Activated naive CD8-positive, alpha-beta T cell treated with anti-CD3 and anti-CD28 coated beads for 36 hours (primary cell): Measurements from ENCODE around the gene SYNPO. TPM values are rescaled to one million over a fixed set of nuclear protein-coding genes. Genes with fewer than 3 reads are reported as not detected.

ENCODE experiments used
- DNase-seq: peaks from one replicate; pipeline ENCODE4 v3.0.0; 2021
- H3K27ac Mint-ChIP-seq: one replicate; pipeline ENCODE4 v1.8.0; 2022; ENCODE audit warnings: mild to moderate bottlenecking, moderate library complexity, mixed read lengths
- H3K27me3 Mint-ChIP-seq: one replicate; pipeline ENCODE4 v1.8.0; 2022; ENCODE audit warnings: mild to moderate bottlenecking, mixed read lengths
- H3K36me3 Mint-ChIP-seq: one replicate; pipeline ENCODE4 v1.8.0; 2021; ENCODE audit warnings: mild to moderate bottlenecking, mixed read lengths
- H3K4me1 Mint-ChIP-seq: one replicate; pipeline ENCODE4 v1.8.0; 2021; ENCODE audit warnings: mixed read lengths
- H3K4me3 Mint-ChIP-seq: one replicate; pipeline ENCODE4 v1.8.0; 2022; ENCODE audit warnings: mild to moderate bottlenecking, moderate library complexity, mixed read lengths
- H3K9me3 Mint-ChIP-seq: one replicate; pipeline ENCODE4 v1.8.0; 2022; ENCODE audit warnings: mixed read lengths
- total RNA-seq, 2 experiments: library from RNA; stranded (reverse); gene quantifications; one replicate each; pipeline ENCODE4 v1.2.3, GENCODE V29; 2021

SYNPO gene
- total RNA-seq, 2 experiments from 2014 or later, result 0.39 to 0.76 TPM

GRCh38 chr5:150616024-150616470 lies 24.4 kb upstream of the SYNPO start:
- Mint-ChIP-seq H3K27ac (no peak overlapping the region), H3K4me3 (no peak overlapping the region), H3K36me3 (no peaks in the 10 kb centered on the region), H3K27me3 (no peaks in the 10 kb centered on the region), H3K9me3 (no peaks in the 10 kb centered on the region), H3K4me1 (no peaks in the 10 kb centered on the region)
- DNase-seq, result no peak

- no peaks in the 10 kb centered on the region for H3K4me1 Mint-ChIP-seq
- H3K36me3 Mint-ChIP-seq, result no peaks in the 10 kb centered on the region
- no peaks in the 10 kb centered on the region for H3K27me3 Mint-ChIP-seq
- DNase-seq, result no peak
- H3K9me3 Mint-ChIP-seq, result no peaks in the 10 kb centered on the region
- no peak overlapping the region for H3K27ac Mint-ChIP-seq
- H3K4me3 Mint-ChIP-seq, result no peak overlapping the region
Observed at GRCh38 chr5:150616506-150616905, 24.0 kb upstream of the SYNPO start.

- no peaks in the 10 kb centered on the region for H3K36me3 Mint-ChIP-seq
- H3K4me1 Mint-ChIP-seq, result peaks cover 5% of the 10 kb centered on the region
- DNase-seq, result no peak
- H3K9me3 Mint-ChIP-seq, result no peaks in the 10 kb centered on the region
- H3K27ac Mint-ChIP-seq, result no peak overlapping the region
- no peak overlapping the region for H3K4me3 Mint-ChIP-seq
- H3K27me3 Mint-ChIP-seq, result no peaks in the 10 kb centered on the region
Observed at GRCh38 chr5:150618163-150618562, 22.3 kb upstream of the SYNPO start.

DNA sequence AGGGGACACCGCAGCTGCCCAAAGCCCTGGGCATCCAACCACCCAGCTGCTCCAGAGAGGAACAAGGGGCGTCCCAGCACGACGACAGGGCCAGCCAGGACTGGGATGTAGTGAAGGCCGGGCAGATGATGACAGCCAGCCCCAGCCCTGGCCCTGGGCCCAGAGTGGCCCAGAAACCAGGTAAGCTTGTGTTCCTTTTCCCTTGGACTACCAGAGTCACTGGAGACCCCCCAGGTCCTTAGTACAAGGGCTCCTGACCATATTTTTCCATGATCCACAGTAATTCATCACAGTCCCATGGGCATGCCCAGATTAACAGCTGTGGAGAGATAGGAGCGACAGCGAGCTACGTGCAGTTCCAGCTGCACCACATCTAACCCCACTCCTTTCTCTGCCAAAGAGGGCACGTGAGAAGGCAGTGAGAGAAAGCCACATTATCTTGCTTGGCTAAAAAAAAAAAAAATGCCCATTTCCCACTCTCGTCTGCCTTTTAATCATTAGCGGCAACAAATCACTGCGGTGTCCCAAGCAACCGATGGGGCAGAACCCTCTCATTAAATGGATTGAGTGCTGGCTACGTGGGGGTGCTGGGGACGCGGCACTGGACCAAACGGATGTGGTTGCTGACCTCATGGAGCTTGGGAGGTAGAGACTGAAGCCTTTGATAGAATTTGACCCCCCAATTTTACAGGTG lies 21.7 kb upstream of the SYNPO start:
- Mint-ChIP-seq H3K4me1 (peaks cover 11% of the 10 kb centered on the region), H3K27me3 (no peaks in the 10 kb centered on the region), H3K36me3 (no peaks in the 10 kb centered on the region), H3K4me3 (no peak overlapping the region), H3K9me3 (no peaks in the 10 kb centered on the region), H3K27ac (no peak overlapping the region)
- DNase-seq, result no peak

DNA sequence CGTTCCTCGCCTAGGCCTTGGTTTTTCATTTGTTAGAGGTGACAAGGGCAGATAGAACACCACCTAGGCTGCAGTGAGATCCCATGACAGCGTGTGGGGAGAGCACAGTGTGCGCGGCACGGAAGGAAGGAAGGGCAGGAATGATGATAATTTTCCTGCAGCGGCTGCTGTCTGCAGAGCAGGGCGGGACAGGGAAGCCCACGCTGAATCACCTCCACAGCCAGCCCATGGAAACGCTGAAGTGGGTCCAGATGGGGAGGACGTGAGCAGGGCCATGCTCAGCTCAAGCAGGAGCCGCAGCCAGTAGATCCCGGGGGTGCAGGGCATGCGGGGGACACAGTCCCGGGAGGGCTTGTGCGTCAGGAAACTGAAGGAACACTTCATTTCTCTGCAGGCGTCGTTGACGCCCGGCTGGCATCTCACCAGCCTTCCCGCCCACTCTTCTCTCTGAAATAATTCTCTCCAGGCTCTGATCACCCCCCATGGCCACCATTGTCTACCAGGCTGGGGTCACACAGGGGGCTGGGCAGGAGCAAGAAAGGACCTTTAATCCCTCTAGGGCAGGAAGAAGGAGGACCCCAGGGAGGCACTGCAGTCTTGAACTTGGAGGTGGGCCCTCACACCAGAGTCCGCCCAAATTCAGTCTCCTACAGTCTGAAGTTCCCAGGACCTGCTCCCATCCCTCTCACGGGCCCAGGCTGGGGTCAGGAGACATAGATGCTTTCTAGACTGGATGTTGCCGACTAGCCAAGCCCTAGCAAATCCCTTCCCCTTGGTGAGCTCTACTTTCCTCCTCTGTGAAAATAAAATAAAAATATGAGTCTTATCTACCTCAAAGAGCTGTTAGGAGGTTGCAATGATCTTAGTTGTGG lies 20.9 kb upstream of the SYNPO start:
- H3K27ac Mint-ChIP-seq, result no peak overlapping the region

GRCh38 chr5:150621301-150621700 lies 19.2 kb upstream of the SYNPO start:
- Mint-ChIP-seq H3K4me1 (peaks cover 19% of the 10 kb centered on the region), H3K36me3 (no peaks in the 10 kb centered on the region), H3K27me3 (peaks cover 17% of the 10 kb centered on the region), H3K9me3 (no peaks in the 10 kb centered on the region), H3K27ac (no peak overlapping the region), H3K4me3 (no peak overlapping the region)
- DNase-seq, result no peak

More for the DNA sequence above, 20.9 kb upstream of the SYNPO start:
- DNase-seq, result no peak
- H3K36me3 Mint-ChIP-seq, result no peaks in the 10 kb centered on the region
- H3K27me3 Mint-ChIP-seq, result peaks cover 7% of the 10 kb centered on the region
- H3K4me3 Mint-ChIP-seq, result no peak overlapping the region
- peaks cover 18% of the 10 kb centered on the region for H3K4me1 Mint-ChIP-seq
- H3K9me3 Mint-ChIP-seq, result no peaks in the 10 kb centered on the region

- no peaks in the 10 kb centered on the region for H3K36me3 Mint-ChIP-seq
Observed at GRCh38 chr5:150622157-150622556, 18.3 kb upstream of the SYNPO start.

GRCh38 chr5:150623152-150623877 lies 17.1 kb upstream of the SYNPO start:
- peak; percentile 7 for DNase-seq
- Mint-ChIP-seq H3K4me3 (no peak overlapping the region), H3K27ac (no peak overlapping the region), H3K27me3 (peaks cover 29% of the 10 kb centered on the region), H3K4me1 (peaks cover 20% of the 10 kb centered on the region), H3K9me3 (no peaks in the 10 kb centered on the region), H3K36me3 (no peaks in the 10 kb centered on the region)

More at GRCh38 chr5:150622157-150622556, 18.3 kb upstream of the SYNPO start:
- Mint-ChIP-seq H3K9me3 (no peaks in the 10 kb centered on the region), H3K27ac (no peak overlapping the region), H3K27me3 (peaks cover 22% of the 10 kb centered on the region), H3K4me1 (peaks cover 20% of the 10 kb centered on the region), H3K4me3 (no peak overlapping the region)
- DNase-seq, result no peak

DNA sequence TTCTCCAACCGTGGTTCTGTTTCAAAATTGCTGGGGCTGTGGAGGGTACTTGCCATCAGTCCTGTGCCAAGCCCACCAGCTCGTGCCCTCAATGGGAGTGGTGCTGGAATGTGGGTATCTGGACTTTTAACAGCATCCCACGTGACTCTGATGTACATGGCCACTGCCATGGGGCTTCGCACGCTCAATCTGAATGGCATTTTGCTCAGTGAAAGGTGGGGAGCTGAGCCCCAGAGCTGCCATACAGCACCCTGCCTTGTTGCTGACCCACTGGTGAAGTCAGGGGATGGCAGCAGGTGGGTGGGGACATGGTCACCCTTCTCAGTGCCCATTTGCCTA lies 16.6 kb upstream of the SYNPO start:
- Mint-ChIP-seq H3K27me3 (peaks cover 29% of the 10 kb centered on the region), H3K9me3 (no peaks in the 10 kb centered on the region), H3K4me3 (peak overlapping the region; percentile 78), H3K27ac (no peak overlapping the region), H3K36me3 (no peaks in the 10 kb centered on the region), H3K4me1 (peaks cover 20% of the 10 kb centered on the region)
- no peak for DNase-seq

GRCh38 chr5:150624334-150625163 lies 15.9 kb upstream of the SYNPO start:
- no peak overlapping the region for H3K27ac Mint-ChIP-seq
- peaks cover 29% of the 10 kb centered on the region for H3K27me3 Mint-ChIP-seq
- no peaks in the 10 kb centered on the region for H3K9me3 Mint-ChIP-seq
- H3K4me1 Mint-ChIP-seq, result peaks cover 20% of the 10 kb centered on the region
- peak overlapping the region; percentile 78 for H3K4me3 Mint-ChIP-seq
- H3K36me3 Mint-ChIP-seq, result no peaks in the 10 kb centered on the region
- DNase-seq, result peak; percentile 27

DNA sequence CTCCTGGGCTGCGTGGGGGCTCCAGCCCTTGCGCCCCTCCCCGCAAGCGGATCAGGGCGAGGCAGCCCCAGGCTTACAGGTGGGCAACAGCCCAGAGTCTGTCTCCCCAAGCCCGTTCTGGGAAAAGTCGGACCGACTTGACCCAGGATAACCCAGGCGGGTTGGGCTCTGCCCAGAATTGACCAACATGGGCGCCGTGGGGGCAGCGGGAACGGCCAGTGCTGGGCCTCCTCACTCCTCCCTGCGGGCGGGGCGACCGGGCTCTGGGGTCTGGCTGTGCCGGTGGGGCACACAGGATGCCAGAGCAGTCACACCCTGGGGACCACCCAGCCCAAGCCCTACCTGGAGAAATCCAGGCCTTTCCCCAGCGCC lies 15.3 kb upstream of the SYNPO start:
- DNase-seq, result no peak
- Mint-ChIP-seq H3K4me1 (peaks cover 20% of the 10 kb centered on the region), H3K36me3 (no peaks in the 10 kb centered on the region), H3K9me3 (no peaks in the 10 kb centered on the region), H3K4me3 (no peak overlapping the region), H3K27ac (no peak overlapping the region), H3K27me3 (peaks cover 29% of the 10 kb centered on the region)

GRCh38 chr5:150625831-150626746 lies 14.4 kb upstream of the SYNPO start:
- peak overlapping the region; percentile 24 for H3K4me3 Mint-ChIP-seq

DNA sequence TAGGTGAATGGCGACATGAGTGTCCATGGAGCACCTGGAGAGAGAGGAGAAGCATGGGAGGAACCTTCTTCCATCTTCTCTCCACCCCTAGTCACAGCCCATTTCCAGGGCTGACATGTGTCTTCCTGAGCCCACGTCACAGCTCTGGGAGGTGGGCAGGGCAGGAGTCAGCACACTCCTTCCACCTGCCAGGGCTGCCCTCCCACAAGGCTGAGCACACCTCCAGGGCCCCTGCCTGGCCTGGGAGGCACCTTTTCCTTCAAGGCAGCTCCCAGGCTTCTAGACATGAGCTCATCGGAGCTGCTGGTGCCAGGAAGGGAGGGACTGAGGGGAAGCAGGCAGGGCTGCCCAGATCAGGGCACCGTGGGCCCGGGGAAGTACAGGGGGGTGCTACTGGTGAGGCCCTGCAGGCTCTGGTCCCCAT lies 13.6 kb upstream of the SYNPO start:
- Mint-ChIP-seq H3K4me3 (no peak overlapping the region), H3K4me1 (peaks cover 20% of the 10 kb centered on the region), H3K27ac (no peak overlapping the region), H3K9me3 (no peaks in the 10 kb centered on the region), H3K36me3 (no peaks in the 10 kb centered on the region), H3K27me3 (peaks cover 29% of the 10 kb centered on the region)
- no peak for DNase-seq

More at GRCh38 chr5:150625831-150626746, 14.4 kb upstream of the SYNPO start:
- H3K36me3 Mint-ChIP-seq, result no peaks in the 10 kb centered on the region
- DNase-seq, result no peak
- peaks cover 20% of the 10 kb centered on the region for H3K4me1 Mint-ChIP-seq
- H3K27me3 Mint-ChIP-seq, result peaks cover 29% of the 10 kb centered on the region
- H3K9me3 Mint-ChIP-seq, result no peaks in the 10 kb centered on the region
- H3K27ac Mint-ChIP-seq, result no peak overlapping the region
